HL-60/S4 treated with phorbol 12-myristate 13-acetate at 8.2 ng/mL for 4 days and 3 days (cell line): ENCODE results near the gene CLTB.

ENCODE experiments used
- in situ Hi-C: fragments of 300-500 bp; cut with MboI; formaldehyde crosslinking; loops from 2 replicates; pipeline ENCODE4 v1.15.0; 2022; ENCODE audit warnings: low sequenced_read_pairs

Gene CLTB

GRCh38 chr5:176406436-176407052, 9.8 kb downstream of the CLTB start:
- in situ Hi-C loops, result no loop called here

GRCh38 chr5:176405656-176406435, 10.5 kb downstream of the CLTB start:
- in situ Hi-C loops, result no loop called here

GRCh38 chr5:176401281-176402205, 14.8 kb downstream of the CLTB start:
- in situ Hi-C loops, result no loop called here

GRCh38 chr5:176400382-176401156, 15.8 kb downstream of the CLTB start:
- in situ Hi-C loops, result no loop called here

- in situ Hi-C loops, result no loop called here
Measured at GRCh38 chr5:176397736-176398420, 18.5 kb downstream of the CLTB start.

- in situ Hi-C loops, result no loop called here
Measured at GRCh38 chr5:176396330-176396729, 20.0 kb downstream of the CLTB start.

GRCh38 chr5:176394881-176395675, 21.3 kb downstream of the CLTB start:
- in situ Hi-C loops, result no loop called here

- in situ Hi-C loops, result no loop called here
Measured at GRCh38 chr5:176394096-176394495, 22.2 kb downstream of the CLTB start.

GRCh38 chr5:176392526-176392925, 23.8 kb downstream of the CLTB start:
- in situ Hi-C loops, result no loop called here

- in situ Hi-C loops, result no loop called here
Measured at GRCh38 chr5:176391999-176392398, 24.3 kb downstream of the CLTB start.

- in situ Hi-C loops, result no loop called here
Measured at GRCh38 chr5:176391479-176391878, 24.9 kb downstream of the CLTB start.

- in situ Hi-C loops, result no loop called here
Measured at GRCh38 chr5:176389135-176390123, 26.9 kb downstream of the CLTB start.

GRCh38 chr5:176388444-176389134, 27.8 kb downstream of the CLTB start, which contains the start of the genes HIGD2A and NOP16:
Gene HIGD2A, plus strand, starts transcription at chr5:176388751. Its CDS starts 69 bp downstream, at chr5:176388820.
Gene NOP16, minus strand, starts transcription at chr5:176388598. Its CDS starts 59 bp downstream, at chr5:176388539.
- in situ Hi-C loops, result no loop called here

- in situ Hi-C loops, result no loop called here
Measured at GRCh38 chr5:176388003-176388443, 28.3 kb downstream of the CLTB start.

GRCh38 chr5:176387384-176387925, 28.9 kb downstream of the CLTB start:
- in situ Hi-C loops, result no loop called here

- in situ Hi-C loops, result no loop called here
Measured at GRCh38 chr5:176386491-176386890, 29.8 kb downstream of the CLTB start.

GRCh38 chr5:176384991-176385390, 31.3 kb downstream of the CLTB start:
- in situ Hi-C loops, result no loop called here
